ENCODE data around the gene IL17RC.
"Not testable (repeated sequence)": the region's sequence is repeated elsewhere in the genome, so short reads cannot be mapped to it uniquely, and the experiment has no call there.

The IL17RC gene, protein sequence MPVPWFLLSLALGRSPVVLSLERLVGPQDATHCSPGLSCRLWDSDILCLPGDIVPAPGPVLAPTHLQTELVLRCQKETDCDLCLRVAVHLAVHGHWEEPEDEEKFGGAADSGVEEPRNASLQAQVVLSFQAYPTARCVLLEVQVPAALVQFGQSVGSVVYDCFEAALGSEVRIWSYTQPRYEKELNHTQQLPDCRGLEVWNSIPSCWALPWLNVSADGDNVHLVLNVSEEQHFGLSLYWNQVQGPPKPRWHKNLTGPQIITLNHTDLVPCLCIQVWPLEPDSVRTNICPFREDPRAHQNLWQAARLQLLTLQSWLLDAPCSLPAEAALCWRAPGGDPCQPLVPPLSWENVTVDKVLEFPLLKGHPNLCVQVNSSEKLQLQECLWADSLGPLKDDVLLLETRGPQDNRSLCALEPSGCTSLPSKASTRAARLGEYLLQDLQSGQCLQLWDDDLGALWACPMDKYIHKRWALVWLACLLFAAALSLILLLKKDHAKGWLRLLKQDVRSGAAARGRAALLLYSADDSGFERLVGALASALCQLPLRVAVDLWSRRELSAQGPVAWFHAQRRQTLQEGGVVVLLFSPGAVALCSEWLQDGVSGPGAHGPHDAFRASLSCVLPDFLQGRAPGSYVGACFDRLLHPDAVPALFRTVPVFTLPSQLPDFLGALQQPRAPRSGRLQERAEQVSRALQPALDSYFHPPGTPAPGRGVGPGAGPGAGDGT

GRCh38 chr3:9916734-9917680, at the start of gene IL17RC:
TSS of gene IL17RC (plus strand) at chr3:9917098. CDS start at chr3:9917316, 218 bp downstream.
- DNase-seq, result peak; percentile 8

GRCh38 chr3:9867106-9867505, 49.8 kb upstream of the IL17RC start:
- no peak for DNase-seq

DNA sequence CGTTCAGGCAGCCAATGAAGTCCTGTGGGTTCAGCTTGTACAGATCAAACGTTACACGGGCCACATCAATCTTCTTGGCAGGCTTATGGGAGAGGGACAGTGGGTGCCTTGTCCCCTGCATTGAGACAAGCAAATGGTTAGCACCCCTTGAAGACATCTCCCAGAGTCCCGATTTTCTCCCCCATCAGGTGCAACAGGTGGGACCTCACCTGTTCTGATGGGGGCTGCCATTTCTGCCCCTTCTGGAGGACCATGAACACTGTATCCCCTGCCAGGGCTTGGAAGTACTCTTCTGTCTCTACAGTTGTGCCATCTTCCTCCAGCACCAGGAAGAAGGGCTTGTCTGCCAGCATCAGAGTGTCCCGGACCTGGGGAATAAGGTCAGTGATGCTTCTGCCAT, 46.9 kb upstream of the IL17RC start:
- no peak for DNase-seq

- no peak for DNase-seq
These were observed 45.9 kb upstream of the IL17RC start for GRCh38 chr3:9870978-9871377.

DNA sequence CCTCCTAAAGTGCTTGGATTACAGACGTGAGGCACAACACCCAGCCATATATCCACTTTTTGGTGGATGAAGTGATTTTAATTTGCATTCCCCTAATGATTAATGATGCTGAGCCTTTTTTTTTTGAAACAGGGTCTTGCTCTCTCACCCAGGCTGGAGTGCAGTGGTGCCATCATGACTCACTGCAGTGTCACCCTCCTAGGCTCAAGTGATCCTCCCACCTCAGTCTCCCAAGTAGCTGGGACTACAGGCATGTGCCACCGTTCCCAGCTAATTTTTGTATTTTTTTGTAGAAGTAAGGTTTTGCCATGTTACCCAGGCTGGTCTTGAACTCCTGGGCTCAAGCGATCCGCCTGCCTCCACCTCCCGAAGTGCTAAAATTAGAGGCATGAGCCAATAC, 44.8 kb upstream of the IL17RC start:
- DNase-seq, result not testable (repeated sequence)

- no peak for DNase-seq
These were observed 41.5 kb upstream of the IL17RC start for GRCh38 chr3:9875448-9875847.

- not testable (repeated sequence) for DNase-seq
These were observed 40.6 kb upstream of the IL17RC start for GRCh38 chr3:9876255-9876654.

DNA sequence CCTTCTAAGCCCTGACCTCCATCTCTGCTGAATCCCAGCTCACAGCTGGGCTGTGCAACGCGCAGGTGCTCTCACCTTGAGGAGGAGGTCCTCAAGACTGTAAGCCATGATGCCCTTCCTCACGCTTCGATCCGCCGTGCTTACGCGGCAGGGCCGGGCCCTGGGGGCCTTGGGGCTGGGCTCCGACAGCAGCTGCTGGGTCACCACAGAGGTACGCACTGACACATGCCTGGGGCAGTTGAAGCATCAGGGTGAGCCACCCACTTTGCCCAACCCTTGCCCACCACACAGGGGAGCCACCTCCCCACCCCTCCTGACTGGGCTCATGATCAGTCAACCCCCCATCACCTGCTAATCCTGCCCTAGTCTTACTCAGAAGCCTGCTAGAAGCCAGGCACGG, 39.9 kb upstream of the IL17RC start:
- no peak for DNase-seq

GRCh38 chr3:9878700-9879099, 38.2 kb upstream of the IL17RC start:
- no peak for DNase-seq

DNA sequence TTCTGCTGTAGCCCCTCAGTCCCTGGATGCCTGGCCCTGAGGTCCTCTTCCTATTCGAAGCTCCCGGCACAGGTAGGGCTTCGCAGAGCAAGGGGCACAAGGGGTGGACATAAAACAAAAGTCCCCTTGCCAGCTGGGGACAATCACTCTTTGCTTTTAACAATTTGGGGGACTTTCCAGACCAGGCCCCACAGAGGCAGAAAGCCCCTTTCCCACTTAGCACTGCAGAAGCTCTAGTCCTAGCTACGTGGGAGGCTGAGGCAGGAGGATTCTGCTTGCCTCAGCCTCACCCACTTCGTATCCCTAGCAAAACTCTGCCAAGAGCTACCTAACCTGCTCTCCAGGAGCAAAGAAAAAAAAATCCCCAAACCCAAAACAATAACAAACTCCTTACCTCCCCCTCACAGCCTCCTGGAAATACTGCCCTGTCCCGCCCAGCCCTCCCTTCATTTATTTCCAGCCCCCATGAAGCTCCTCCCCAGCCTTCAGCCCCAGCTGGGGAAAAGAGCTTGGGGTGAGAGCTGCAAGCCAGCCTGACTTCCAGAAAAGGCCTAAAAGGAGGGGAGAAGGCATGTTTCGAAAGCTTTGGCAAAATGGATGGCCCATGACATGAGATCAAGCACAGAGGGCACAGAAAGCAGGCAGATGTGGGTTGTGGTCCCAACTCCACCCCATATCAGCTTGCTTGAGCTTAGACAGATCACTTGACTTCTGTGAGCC, 36.9 kb upstream of the IL17RC start, which contains the start of gene CIDEC:
CIDEC (minus strand) TSS at position 424 of the 720 bp plus-strand sequence. CDS start 1,767 bp downstream, outside the sequence.
- no peak for DNase-seq

- DNase-seq, result no peak
These were observed 35.5 kb upstream of the IL17RC start for GRCh38 chr3:9881441-9881840.

- DNase-seq, result no peak
These were observed 33.0 kb upstream of the IL17RC start for GRCh38 chr3:9883706-9884554.

- no peak for DNase-seq
These were observed 32.2 kb upstream of the IL17RC start for GRCh38 chr3:9884555-9885165.

DNA sequence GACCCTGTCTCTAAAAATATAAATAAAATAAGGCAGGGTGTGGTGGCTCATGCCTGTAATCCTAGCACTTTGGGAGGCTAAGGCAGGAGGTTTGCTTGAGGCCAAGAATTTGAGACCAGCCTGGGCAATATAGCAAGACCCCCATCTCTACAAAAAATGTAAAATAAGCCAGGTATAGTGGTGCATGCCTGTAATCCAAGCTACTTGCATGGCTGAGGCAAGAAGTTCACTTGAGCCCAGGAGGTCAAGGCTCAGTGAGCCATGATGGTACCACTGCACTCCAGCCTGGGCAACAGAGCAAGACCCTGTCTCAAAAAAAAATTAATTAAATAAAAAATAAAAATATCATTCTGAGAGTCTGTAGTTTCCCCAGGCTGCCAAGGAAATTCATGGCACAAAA, 30.6 kb upstream of the IL17RC start:
- DNase-seq, result no peak

DNA sequence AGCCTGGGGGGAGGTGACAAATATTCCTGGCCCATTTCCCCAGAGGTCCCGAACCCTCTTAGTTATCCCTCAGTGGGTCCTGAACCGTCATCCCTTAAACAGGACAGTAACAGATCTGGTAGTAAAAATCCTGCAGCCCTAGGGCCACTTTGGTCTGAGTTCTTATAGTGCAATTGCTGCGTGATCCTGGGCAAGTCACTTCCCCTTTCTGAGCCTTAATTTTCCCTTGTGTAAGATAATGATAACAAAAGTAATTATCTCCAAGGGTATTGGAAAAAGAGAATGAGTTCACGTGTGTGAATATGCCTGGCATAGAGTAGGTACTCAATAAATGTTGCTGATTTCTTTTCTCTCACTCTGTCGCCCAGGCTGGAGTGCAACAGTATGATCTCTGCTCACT, 29.4 kb upstream of the IL17RC start:
- no peak for DNase-seq

GRCh38 chr3:9888540-9888939, 28.4 kb upstream of the IL17RC start:
- no peak for DNase-seq

DNA sequence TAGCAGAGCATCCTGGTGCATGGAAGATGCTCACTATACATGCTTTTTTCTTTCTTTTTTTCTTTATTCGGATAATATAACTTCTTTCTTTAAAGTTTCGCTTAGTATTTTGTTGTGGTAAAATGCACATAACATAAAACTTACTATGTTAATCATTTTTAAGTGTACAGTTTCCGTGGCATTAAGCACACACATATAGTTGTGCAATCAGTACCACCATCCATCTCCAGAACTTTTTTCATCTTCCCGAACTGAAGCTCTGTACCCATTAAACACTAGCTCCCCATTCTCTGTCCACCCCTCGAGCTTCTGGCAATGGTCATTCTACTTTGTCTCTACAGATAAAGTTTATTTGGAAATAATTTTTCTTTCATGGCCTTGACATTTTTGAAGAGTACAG, 27.5 kb upstream of the IL17RC start:
- DNase-seq, result no peak

- DNase-seq, result peak; percentile 94
These were observed 26.4 kb upstream of the IL17RC start, which contains the start of gene JAGN1 for GRCh38 chr3:9890249-9891071. TSS of gene JAGN1 (plus strand) at chr3:9890610. CDS start at chr3:9890723, 113 bp downstream.

GRCh38 chr3:9891072-9891622, 25.8 kb upstream of the IL17RC start:
- no peak for DNase-seq

Data from CD4-positive, alpha-beta T cell treated with Interleukin-12 subunit alpha and Interleukin-12 subunit beta, for 1 hour (primary cell).